ENCODE results near the gene SULT4A1.

Gene SULT4A1

GRCh38 chr22:43837666-43838065 is 24.6 kb downstream of the SULT4A1 start:
- Histone ChIP-seq H3K36me3 (ENCODE audit: insufficient read depth, low read length) (no peaks in the 10 kb centered on the region), H3K9me3 (ENCODE audit: low read depth, low read length) (no peaks in the 10 kb centered on the region), H3K4me3 (no peak overlapping the region), H3K9ac (ENCODE audit: insufficient read length) (no peak overlapping the region), H3K27ac (no peak overlapping the region)
- DNase-seq (ENCODE audit: low read depth, low spot score) = no peak
- TF ChIP-seq POLR2AphosphoS5 (IDR thresholded peaks at IDR 0.05; ENCODE audit: borderline replicate concordance, low read depth, low read length) (no peak), FOXP2 (optimal IDR thresholded peaks at IDR 0.05; ENCODE audit: control extremely low read depth, extremely low read length, insufficient read depth) (no peak)

- no peak for TF ChIP-seq POLR2AphosphoS5 (IDR thresholded peaks at IDR 0.05; ENCODE audit: borderline replicate concordance, low read depth, low read length)
- TF ChIP-seq FOXP2 (optimal IDR thresholded peaks at IDR 0.05; ENCODE audit: control extremely low read depth, extremely low read length, insufficient read depth) = no peak
- no peak for TF ChIP-seq EZH2 (IDR thresholded peaks at IDR 0.05)
- Histone ChIP-seq H3K27ac (no peak overlapping the region), H3K4me3 (no peak overlapping the region), H3K9me3 (ENCODE audit: low read depth, low read length) (no peaks in the 10 kb centered on the region), H3K36me3 (ENCODE audit: insufficient read depth, low read length) (no peaks in the 10 kb centered on the region), H3K9ac (ENCODE audit: insufficient read length) (no peak overlapping the region)
- DNase-seq (ENCODE audit: low read depth, low spot score) = no peak
Measured at GRCh38 chr22:43835736-43836135, 26.6 kb downstream of the SULT4A1 start.

DNA sequence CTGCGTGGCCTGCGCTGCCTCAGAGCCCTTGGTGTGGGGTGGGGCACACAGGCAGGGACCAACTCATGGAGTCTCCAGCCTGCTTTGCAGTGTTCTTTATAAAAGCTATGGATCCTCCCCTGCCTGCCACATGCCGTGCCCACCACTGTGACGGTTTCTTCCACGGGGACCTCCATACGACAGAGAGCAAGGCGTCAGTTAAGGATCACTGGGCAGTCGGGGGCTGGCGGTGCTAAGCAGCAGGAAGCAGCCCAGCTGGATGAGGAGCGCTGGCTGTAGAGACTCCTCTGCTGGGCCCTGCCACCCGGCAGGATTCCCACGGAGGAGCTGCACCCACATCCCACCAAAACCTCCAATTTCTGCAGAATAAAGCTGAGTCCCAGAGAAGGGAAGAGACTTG is 27.1 kb downstream of the SULT4A1 start:
- Histone ChIP-seq H3K36me3 (ENCODE audit: insufficient read depth, low read length) (no peaks in the 10 kb centered on the region), H3K9ac (ENCODE audit: insufficient read length) (no peak overlapping the region), H3K27ac (no peak overlapping the region), H3K4me3 (no peak overlapping the region), H3K9me3 (ENCODE audit: low read depth, low read length) (no peaks in the 10 kb centered on the region)
- TF ChIP-seq EZH2 (IDR thresholded peaks at IDR 0.05) (no peak), POLR2AphosphoS5 (IDR thresholded peaks at IDR 0.05; ENCODE audit: borderline replicate concordance, low read depth, low read length) (no peak), FOXP2 (optimal IDR thresholded peaks at IDR 0.05; ENCODE audit: control extremely low read depth, extremely low read length, insufficient read depth) (no peak)
- no peak for DNase-seq (ENCODE audit: low read depth, low spot score)

GRCh38 chr22:43833286-43834240 is 28.8 kb downstream of the SULT4A1 start:
- H3K9me3 ChIP-seq (ENCODE audit: low read depth, low read length) = no peaks in the 10 kb centered on the region
- no peak overlapping the region for H3K4me3 ChIP-seq
- no peaks in the 10 kb centered on the region for H3K36me3 ChIP-seq (ENCODE audit: insufficient read depth, low read length)
- no peak overlapping the region for H3K9ac ChIP-seq (ENCODE audit: insufficient read length)
- DNase-seq (ENCODE audit: low read depth, low spot score) = no peak
- TF ChIP-seq POLR2AphosphoS5 (IDR thresholded peaks at IDR 0.05; ENCODE audit: borderline replicate concordance, low read depth, low read length) (no peak), FOXP2 (optimal IDR thresholded peaks at IDR 0.05; ENCODE audit: control extremely low read depth, extremely low read length, insufficient read depth) (no peak), EZH2 (IDR thresholded peaks at IDR 0.05) (no peak)
- H3K27ac ChIP-seq = no peak overlapping the region

- TF ChIP-seq POLR2AphosphoS5 (IDR thresholded peaks at IDR 0.05; ENCODE audit: borderline replicate concordance, low read depth, low read length) = no peak
- no peak for TF ChIP-seq FOXP2 (optimal IDR thresholded peaks at IDR 0.05; ENCODE audit: control extremely low read depth, extremely low read length, insufficient read depth)
- Histone ChIP-seq H3K9ac (ENCODE audit: insufficient read length) (no peak overlapping the region), H3K4me3 (no peak overlapping the region), H3K9me3 (ENCODE audit: low read depth, low read length) (no peaks in the 10 kb centered on the region), H3K27ac (no peak overlapping the region), H3K36me3 (ENCODE audit: insufficient read depth, low read length) (no peaks in the 10 kb centered on the region)
- no peak for DNase-seq (ENCODE audit: low read depth, low spot score)
Measured at GRCh38 chr22:43832393-43833265, 29.7 kb downstream of the SULT4A1 start.

- H3K36me3 ChIP-seq (ENCODE audit: insufficient read depth, low read length) = no peaks in the 10 kb centered on the region
- no peaks in the 10 kb centered on the region for H3K9me3 ChIP-seq (ENCODE audit: low read depth, low read length)
- H3K9ac ChIP-seq (ENCODE audit: insufficient read length) = no peak overlapping the region
- no peak overlapping the region for H3K4me3 ChIP-seq
- TF ChIP-seq EZH2 (IDR thresholded peaks at IDR 0.05) (no peak), FOXP2 (optimal IDR thresholded peaks at IDR 0.05; ENCODE audit: control extremely low read depth, extremely low read length, insufficient read depth) (no peak), POLR2AphosphoS5 (IDR thresholded peaks at IDR 0.05; ENCODE audit: borderline replicate concordance, low read depth, low read length) (no peak)
- no peak overlapping the region for H3K27ac ChIP-seq
- no peak for DNase-seq (ENCODE audit: low read depth, low spot score)
Measured at GRCh38 chr22:43831561-43832392, 30.5 kb downstream of the SULT4A1 start.

DNA sequence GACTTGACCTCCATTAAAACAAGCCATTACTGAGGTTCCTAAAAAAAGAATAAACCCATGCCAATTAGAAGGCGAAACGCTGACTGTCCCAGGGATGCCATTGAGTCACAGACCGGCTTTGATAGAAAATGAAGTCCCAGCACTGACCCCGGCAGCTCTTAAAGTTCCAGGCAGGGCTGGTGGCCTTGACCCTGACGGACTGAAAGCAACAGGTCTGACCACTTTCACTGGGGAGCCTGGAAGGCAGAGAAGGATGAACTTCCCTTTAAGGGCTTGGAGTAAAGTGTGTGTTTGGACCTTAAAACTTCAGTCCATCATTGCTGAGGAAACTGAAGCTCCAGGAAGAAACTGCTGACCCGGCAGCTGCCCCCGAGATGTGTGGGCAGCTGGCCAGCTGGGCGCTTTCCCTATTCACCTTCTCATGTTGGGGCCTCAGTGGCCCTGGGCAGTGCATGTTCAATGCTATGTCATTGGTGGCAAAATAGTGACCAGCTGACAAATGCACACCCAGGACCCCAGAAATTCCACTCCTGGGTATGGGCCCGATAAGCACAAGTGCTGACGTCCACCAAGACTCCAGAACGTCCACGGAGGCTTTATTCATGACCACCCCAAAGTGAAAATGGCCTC is 31.3 kb downstream of the SULT4A1 start:
- DNase-seq (ENCODE audit: low read depth, low spot score) = no peak
- no peak overlapping the region for H3K27ac ChIP-seq
- H3K36me3 ChIP-seq (ENCODE audit: insufficient read depth, low read length) = no peaks in the 10 kb centered on the region
- H3K4me3 ChIP-seq = no peak overlapping the region
- no peaks in the 10 kb centered on the region for H3K9me3 ChIP-seq (ENCODE audit: low read depth, low read length)
- TF ChIP-seq POLR2AphosphoS5 (IDR thresholded peaks at IDR 0.05; ENCODE audit: borderline replicate concordance, low read depth, low read length) = no peak
- TF ChIP-seq FOXP2 (optimal IDR thresholded peaks at IDR 0.05; ENCODE audit: control extremely low read depth, extremely low read length, insufficient read depth) = no peak
- TF ChIP-seq EZH2 (IDR thresholded peaks at IDR 0.05) = no peak
- H3K9ac ChIP-seq (ENCODE audit: insufficient read length) = no peak overlapping the region

Measured in SK-N-MC (cell line).